Ectodermal cell (in vitro differentiated cells): Measurements from ENCODE around the gene VIPR2. TPM values are rescaled to one million over a fixed set of nuclear protein-coding genes. Genes with fewer than 3 reads are reported as not detected.
A peak's percentile ranks its signal among the peaks of the same experiment; 100 is the strongest.

Source experiments
- H3K27ac ChIP-seq: 2 replicates; pipeline ENCODE4 v1.7.0; 2013; ENCODE audit warnings: mild to moderate bottlenecking, low read depth, low read length; ENCODE audit not compliant: insufficient read depth, poor library complexity, severe bottlenecking
- H3K27me3 ChIP-seq: 2 replicates; pipeline ENCODE4 v1.7.0; 2013; ENCODE audit warnings: mild to moderate bottlenecking, low read length; ENCODE audit not compliant: insufficient read depth, control insufficient read depth, poor library complexity, severe bottlenecking
- H3K36me3 ChIP-seq: one replicate; pipeline ENCODE4 v1.7.0; 2013; ENCODE audit warnings: low read length; ENCODE audit not compliant: control insufficient read depth, insufficient read depth
- H3K4me1 ChIP-seq: one replicate; pipeline ENCODE4 v1.7.0; 2013; ENCODE audit warnings: low read length; ENCODE audit not compliant: control insufficient read depth, insufficient read depth
- H3K4me3 ChIP-seq: 2 replicates; pipeline ENCODE4 v1.7.0; 2013; ENCODE audit warnings: low read depth, low read length, control low read depth; ENCODE audit not compliant: insufficient read depth
- H3K9me3 ChIP-seq: 2 replicates; pipeline ENCODE4 v1.7.0; 2013; ENCODE audit warnings: mild to moderate bottlenecking, low read length, moderate library complexity; ENCODE audit not compliant: control insufficient read depth
- WGBS, 2 experiments: methylation state at CpG; one replicate each; pipeline ENCODE4 v1.1.7; 2013; ENCODE audit warnings: missing lambda C conversion rate in 2 of 2; 5-methylcytosine and 5-hydroxymethylcytosine counted together
- polyA plus RNA-seq, 4 experiments: library from polyadenylated mRNA; stranded (reverse); fragments of 50-300 nt; gene quantifications; one replicate each; pipeline ENCODE4 v1.2.3, GENCODE V29; 2013

VIPR2 gene, protein sequence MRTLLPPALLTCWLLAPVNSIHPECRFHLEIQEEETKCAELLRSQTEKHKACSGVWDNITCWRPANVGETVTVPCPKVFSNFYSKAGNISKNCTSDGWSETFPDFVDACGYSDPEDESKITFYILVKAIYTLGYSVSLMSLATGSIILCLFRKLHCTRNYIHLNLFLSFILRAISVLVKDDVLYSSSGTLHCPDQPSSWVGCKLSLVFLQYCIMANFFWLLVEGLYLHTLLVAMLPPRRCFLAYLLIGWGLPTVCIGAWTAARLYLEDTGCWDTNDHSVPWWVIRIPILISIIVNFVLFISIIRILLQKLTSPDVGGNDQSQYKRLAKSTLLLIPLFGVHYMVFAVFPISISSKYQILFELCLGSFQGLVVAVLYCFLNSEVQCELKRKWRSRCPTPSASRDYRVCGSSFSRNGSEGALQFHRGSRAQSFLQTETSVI
- 0.09 TPM for polyA plus RNA-seq (2013, experiment 1 of 4)
- 0.59 TPM for polyA plus RNA-seq (2013, experiment 2 of 4)
- polyA plus RNA-seq (2013, experiment 3 of 4): 0.21 TPM
- polyA plus RNA-seq (2013, experiment 4 of 4): 0.45 TPM

DNA sequence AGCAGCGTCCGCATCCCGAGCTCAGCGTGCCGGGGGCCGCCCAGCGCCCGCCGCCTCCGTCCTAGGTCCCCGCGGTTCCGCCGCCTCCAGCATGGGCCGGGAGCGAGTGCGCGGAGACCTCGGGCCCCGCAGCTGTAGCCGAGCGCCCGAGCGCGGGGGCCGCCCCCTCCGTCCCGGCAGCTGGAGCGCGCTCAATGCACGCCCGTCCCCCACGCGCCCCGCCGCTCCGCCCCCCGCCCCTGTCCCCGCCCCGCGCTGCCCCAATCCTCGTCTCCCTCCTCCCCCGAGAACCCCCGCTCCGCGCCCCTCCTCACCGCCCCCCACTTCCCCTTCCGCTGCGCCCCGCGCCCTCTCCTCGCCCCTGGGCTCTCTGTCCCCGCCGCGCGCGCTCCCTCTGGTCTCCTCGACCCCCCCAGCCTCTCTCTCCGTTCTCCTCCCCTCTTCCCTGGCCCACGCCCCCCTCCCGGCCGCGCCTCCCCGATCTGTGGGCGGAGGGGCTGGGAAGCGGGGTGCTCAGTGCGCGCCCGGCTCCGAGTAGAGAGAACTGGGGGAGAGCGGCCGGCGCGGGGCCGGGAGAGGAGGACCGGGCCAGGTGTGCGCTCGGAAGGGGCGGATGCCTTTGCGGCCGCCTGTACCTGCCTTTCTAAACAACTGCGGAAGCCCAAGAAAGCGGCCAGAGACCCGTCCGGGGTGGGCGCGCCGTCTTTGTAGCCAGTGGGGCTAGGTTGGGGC is at the start of gene VIPR2:
Gene VIPR2 (minus strand): TSS at position 110 of the 732 bp plus-strand sequence. CDS start 96 bp downstream, at position 14.
- H3K4me1 ChIP-seq: peaks cover 5% of the 10 kb centered on the region
- no peak within 1 kb of the TSS for H3K27ac ChIP-seq
- H3K4me3 ChIP-seq: peak within 1 kb of the TSS; percentile 43
- 17 to 22% methylated on average over 72 to 84 of the region's 88 CpGs for WGBS, 2 experiments
- H3K36me3 ChIP-seq: no peaks in the 10 kb centered on the region
- peaks cover 48% of the 10 kb centered on the region for H3K27me3 ChIP-seq
- H3K9me3 ChIP-seq: no peaks in the 10 kb centered on the region

DNA sequence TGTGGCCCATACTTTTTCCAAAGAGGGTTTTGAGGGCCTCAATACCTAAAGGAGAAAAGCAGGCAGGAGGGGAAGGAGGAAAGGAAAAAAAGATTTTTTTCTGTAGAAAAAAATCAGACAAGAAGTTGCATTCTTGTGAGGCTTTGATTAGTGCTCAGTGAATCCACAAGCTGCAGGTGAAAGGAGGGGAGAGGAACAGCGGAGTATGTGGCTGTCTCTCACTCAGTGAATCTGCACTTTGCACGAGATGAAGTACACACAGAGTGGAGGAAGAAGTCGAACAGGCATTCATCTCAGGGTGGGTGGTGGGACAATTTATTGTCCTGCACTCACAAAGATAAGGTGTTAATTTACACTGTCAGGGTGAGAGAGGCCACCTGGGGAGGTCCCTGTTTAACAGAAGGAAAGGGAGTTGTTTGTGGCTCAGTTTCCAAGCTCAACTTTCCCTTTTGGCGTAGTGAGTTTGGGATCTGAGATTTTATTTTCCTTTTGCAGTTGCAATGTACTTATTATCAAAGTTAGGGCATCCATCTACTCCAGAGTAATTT is 49.0 kb upstream of the VIPR2 start:
- H3K27me3 ChIP-seq: no peaks in the 10 kb centered on the region
- H3K27ac ChIP-seq: no peak overlapping the region
- H3K4me1 ChIP-seq: no peaks in the 10 kb centered on the region
- 35 to 50% methylated on average over 3 to 4 of the region's 4 CpGs for WGBS, 2 experiments
- no peaks in the 10 kb centered on the region for H3K36me3 ChIP-seq
- H3K4me3 ChIP-seq: no peak overlapping the region
- peaks cover 7% of the 10 kb centered on the region for H3K9me3 ChIP-seq

DNA sequence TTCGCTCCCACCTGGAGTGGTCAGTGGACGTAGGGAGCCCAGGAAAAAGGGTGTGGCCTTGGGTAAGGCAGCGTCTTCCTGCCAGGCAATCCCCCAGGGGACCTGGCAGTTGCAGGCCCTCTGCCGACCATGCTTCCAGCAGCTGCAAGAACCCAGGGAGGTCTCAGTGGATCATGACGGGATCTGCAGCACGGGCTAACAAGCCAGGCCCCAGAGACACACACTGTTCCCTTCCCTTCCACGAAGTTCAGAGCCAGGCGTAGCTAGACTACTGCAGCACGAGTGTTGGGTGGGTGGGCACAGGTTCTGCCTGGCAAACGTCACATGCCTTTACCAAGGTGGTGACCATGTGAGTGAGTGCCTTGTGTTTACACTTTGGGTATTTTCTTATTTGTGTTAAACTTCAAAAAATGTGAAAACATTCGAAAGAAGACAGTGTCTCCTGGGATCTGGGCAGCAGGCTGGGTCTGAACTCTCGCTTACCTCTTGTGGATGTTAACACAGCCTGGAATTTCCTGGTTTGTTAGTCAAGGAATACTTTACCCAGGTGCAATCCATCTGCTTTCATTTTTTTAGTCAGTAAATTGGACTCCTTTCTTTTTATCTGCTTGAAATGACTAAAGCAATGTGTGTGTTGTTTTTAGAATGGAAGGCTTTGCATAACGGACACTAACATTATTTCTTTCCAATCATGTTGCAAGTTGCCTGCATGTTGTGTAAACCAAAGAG is 48.2 kb upstream of the VIPR2 start:
- Histone ChIP-seq H3K4me1 (no peaks in the 10 kb centered on the region), H3K27ac (no peak overlapping the region), H3K27me3 (no peaks in the 10 kb centered on the region), H3K9me3 (peaks cover 9% of the 10 kb centered on the region), H3K4me3 (no peak overlapping the region), H3K36me3 (no peaks in the 10 kb centered on the region)
- 70 to 71% methylated on average over 12 of the region's 13 CpGs for WGBS, 2 experiments

DNA sequence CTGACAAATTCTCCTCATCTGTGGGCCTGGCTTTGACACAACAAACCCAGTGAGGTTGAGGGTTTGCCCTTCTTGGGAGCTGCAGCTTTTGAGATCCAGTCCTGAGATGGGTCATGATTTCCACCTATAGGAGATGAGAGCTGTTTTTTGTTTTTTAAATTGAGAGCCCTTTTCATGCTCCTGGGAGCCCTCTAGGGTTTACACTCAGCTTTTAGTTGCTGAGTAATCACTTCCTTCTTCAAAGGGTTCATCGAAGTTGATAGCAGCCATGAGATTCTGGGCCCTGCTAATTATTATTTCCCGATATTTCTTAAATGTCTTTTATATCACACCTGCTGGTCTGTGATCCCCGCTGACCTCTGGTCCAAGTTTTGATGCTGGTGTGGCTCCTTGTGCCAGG is 47.3 kb upstream of the VIPR2 start:
- no peak overlapping the region for H3K27ac ChIP-seq
- H3K4me3 ChIP-seq: no peak overlapping the region
- WGBS, 2 experiments: 71 to 81% methylated on average over 3 of the region's 3 CpGs
- H3K4me1 ChIP-seq: no peaks in the 10 kb centered on the region
- H3K27me3 ChIP-seq: no peaks in the 10 kb centered on the region
- H3K9me3 ChIP-seq: peaks cover 7% of the 10 kb centered on the region
- no peaks in the 10 kb centered on the region for H3K36me3 ChIP-seq

DNA sequence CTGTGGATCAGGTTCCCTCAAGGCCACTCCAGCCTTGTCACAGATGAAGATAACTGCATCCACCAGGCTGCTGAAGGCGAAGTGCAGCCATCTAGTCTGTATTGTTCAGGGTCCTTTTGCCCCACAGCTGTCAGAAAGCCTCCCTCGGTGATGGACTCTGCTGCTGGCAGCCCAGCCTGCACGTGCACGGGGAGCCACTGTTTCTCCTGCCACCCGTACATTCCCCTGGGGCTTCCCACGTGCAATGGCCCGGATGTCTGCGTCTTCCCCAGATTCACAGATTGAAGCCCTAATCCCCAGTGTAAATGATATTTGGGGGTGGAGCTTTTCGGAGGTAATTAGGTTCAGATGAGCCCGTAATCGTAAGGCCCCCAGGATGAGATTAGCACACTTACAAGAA is 46.6 kb upstream of the VIPR2 start:
- 73 to 75% methylated on average over 11 of the region's 11 CpGs for WGBS, 2 experiments
- Histone ChIP-seq H3K4me3 (no peak overlapping the region), H3K27me3 (no peaks in the 10 kb centered on the region), H3K4me1 (no peaks in the 10 kb centered on the region), H3K9me3 (peaks cover 5% of the 10 kb centered on the region), H3K36me3 (no peaks in the 10 kb centered on the region), H3K27ac (no peak overlapping the region)

DNA sequence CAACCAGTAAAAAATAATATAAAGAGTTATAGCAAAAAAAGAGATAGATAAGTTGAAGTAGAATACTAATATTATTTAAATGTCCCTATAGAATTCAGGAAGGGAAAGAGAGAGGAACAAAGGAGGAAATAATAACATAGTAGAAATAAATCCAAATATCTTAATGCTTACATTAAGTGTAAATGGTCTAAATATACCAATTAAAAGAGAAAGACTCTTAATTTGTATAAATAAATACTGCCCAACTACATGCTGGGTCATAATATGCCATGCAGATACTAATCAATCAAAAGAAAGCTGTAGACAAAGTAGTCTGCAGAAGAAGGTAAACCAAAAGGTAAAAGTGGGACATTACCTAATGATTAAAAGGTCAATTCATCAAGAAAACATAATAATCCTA is 43.3 kb upstream of the VIPR2 start:
- Histone ChIP-seq H3K27ac (no peak overlapping the region), H3K4me1 (no peaks in the 10 kb centered on the region), H3K9me3 (peaks cover 5% of the 10 kb centered on the region), H3K27me3 (no peaks in the 10 kb centered on the region), H3K4me3 (no peak overlapping the region), H3K36me3 (no peaks in the 10 kb centered on the region)

DNA sequence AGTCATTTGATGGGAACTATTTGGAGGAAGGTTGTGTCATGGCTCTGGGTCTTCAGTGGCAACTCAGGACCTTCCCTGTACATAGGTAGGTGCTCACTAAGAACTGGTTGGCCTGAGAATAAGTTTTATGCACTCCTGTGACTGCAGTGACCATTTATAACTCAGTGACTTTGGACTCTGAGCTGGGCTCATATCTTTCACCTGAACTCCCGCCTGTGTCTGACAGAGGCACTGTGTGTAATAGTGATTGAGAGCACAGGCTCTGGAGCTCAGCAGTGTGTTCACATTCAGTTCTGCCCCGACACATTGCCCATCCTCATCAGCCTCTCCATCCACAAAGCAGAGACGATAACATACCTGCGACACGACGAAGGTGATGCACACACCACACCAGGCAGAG is 34.6 kb upstream of the VIPR2 start:
- Histone ChIP-seq H3K27me3 (no peaks in the 10 kb centered on the region), H3K4me1 (no peaks in the 10 kb centered on the region), H3K4me3 (no peak overlapping the region), H3K36me3 (no peaks in the 10 kb centered on the region), H3K27ac (no peak overlapping the region), H3K9me3 (peaks cover 3% of the 10 kb centered on the region)
- WGBS, 2 experiments: 86 to 90% methylated on average over 6 of the region's 6 CpGs

DNA sequence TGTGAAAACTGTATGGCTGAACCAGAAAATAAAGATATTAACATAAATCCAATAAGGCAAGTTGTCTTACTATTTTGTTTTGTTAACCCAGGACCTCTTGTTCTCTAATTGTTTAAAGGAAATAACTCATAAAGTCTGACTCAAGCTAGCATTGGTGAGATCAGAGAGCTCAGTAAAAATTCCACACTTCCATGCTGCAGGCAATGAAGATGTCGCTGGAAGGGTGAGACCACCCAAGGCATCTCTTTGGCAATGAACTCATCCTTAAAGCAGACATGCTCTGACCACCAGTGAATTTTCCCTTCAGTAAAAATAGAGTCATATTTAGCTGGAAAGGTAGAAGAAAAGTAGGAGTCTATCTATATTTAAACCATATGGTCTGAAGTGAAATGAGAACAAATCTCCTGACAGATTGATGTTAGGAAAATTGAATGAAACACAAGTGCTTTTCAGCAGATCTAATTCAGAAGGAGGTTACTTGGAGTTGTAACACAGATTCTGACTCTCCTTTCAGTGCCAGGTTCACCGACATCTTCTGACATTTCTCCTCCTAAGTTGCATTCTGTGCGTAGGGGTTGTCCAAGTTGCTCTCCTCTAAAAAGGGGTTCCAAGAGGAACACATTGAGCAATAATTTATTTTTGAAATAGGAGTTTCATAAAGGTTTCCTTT is 32.8 kb upstream of the VIPR2 start:
- H3K9me3 ChIP-seq: peaks cover 12% of the 10 kb centered on the region
- no peaks in the 10 kb centered on the region for H3K36me3 ChIP-seq
- no peak overlapping the region for H3K4me3 ChIP-seq
- H3K27me3 ChIP-seq: no peaks in the 10 kb centered on the region
- no peak overlapping the region for H3K27ac ChIP-seq
- 67 to 76% methylated on average over 3 of the region's 3 CpGs for WGBS, 2 experiments
- no peaks in the 10 kb centered on the region for H3K4me1 ChIP-seq

DNA sequence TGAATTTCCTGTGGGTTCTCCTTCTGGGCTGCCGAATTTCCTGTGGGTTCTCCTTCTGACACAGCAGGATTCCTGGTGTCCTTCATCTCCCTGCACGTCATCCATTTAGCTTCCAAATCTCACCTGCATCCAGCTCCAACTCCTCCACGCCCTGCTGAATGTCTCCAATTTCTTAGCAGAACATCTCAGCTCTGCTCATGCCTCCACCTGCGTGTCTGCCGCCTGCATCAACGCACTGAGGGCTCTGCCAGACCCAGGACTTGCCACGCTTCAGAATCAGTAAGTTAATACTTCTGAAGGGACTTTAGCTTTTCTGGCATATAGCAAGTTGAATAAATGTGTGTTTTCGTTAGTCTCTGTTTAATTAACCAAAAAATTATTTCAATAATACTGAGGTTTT is 31.1 kb upstream of the VIPR2 start:
- WGBS, 2 experiments: 68 to 73% methylated on average over 7 of the region's 8 CpGs
- H3K4me3 ChIP-seq: no peak overlapping the region
- peaks cover 12% of the 10 kb centered on the region for H3K9me3 ChIP-seq
- H3K4me1 ChIP-seq: no peaks in the 10 kb centered on the region
- H3K27me3 ChIP-seq: no peaks in the 10 kb centered on the region
- H3K36me3 ChIP-seq: no peaks in the 10 kb centered on the region
- no peak overlapping the region for H3K27ac ChIP-seq
